Activated CD4-positive, CD25-positive, alpha-beta regulatory T cell (primary cell): Measurements from ENCODE around the gene NPPA.

Source experiments
- DNase-seq, 4 experiments: peaks; one replicate each; lab custom pipeline; 2025; lab: John Stamatoyannopoulos, UW

NPPA gene

GRCh38 chr1:11874258-11874562 lies 26.6 kb upstream of the NPPA start:
- no peak for DNase-seq

- DNase-seq: no peak
Observed at GRCh38 chr1:11873395-11874257, 26.0 kb upstream of the NPPA start.

- DNase-seq: no peak
Observed at GRCh38 chr1:11872545-11872944, 25.0 kb upstream of the NPPA start.

- DNase-seq: no peak
Observed at GRCh38 chr1:11869650-11870207, 22.1 kb upstream of the NPPA start.

GRCh38 chr1:11869104-11869503 lies 21.5 kb upstream of the NPPA start:
- no peak for DNase-seq

- DNase-seq: no peak
Observed at GRCh38 chr1:11868331-11868980, 20.9 kb upstream of the NPPA start.

GRCh38 chr1:11862890-11863289 lies 15.3 kb upstream of the NPPA start:
- DNase-seq: no peak

GRCh38 chr1:11860587-11860986 lies 13.0 kb upstream of the NPPA start:
- no peak for DNase-seq

GRCh38 chr1:11860083-11860482 lies 12.5 kb upstream of the NPPA start:
- DNase-seq: no peak

GRCh38 chr1:11858968-11859871 lies 11.6 kb upstream of the NPPA start:
- peak; percentile 31 to 43 (median 39) for DNase-seq

GRCh38 chr1:11858613-11858967 lies 11.0 kb upstream of the NPPA start, which contains the start of gene NPPB:
Gene NPPB (minus strand): TSS chr1:11858945. CDS start chr1:11858833, 112 bp downstream.
- DNase-seq: no peak

- DNase-seq: no peak
Observed at GRCh38 chr1:11858158-11858557, 10.6 kb upstream of the NPPA start.

- no peak for DNase-seq
Observed at GRCh38 chr1:11857164-11857851, 9.7 kb upstream of the NPPA start.

- DNase-seq: no peak
Observed at GRCh38 chr1:11856698-11857097, 9.1 kb upstream of the NPPA start.

GRCh38 chr1:11855430-11855829 lies 7.8 kb upstream of the NPPA start:
- DNase-seq: no peak

- no peak for DNase-seq
Observed at GRCh38 chr1:11854519-11854918, 6.9 kb upstream of the NPPA start.

- no peak for DNase-seq
Observed at GRCh38 chr1:11851180-11851579, 3.6 kb upstream of the NPPA start.

GRCh38 chr1:11850156-11850555 lies 2.6 kb upstream of the NPPA start:
- DNase-seq: no peak

- no peak for DNase-seq
Observed at GRCh38 chr1:11848373-11848700, 754 bp upstream of the NPPA start.

- no peak for DNase-seq
Observed at GRCh38 chr1:11845641-11846335, 1.8 kb downstream of the NPPA start.
